AG04449 (cell line): ENCODE measurements around the gene ACP7.

Experiments
- CTCF ChIA-PET: fragments of 350-600 bp; formaldehyde crosslinking; extraction: SDS; loops from one replicate; lab custom pipeline; 2021; ENCODE audit warnings: antibody characterized with exemption; lab: Yijun Ruan, JAX
- POLR2A ChIA-PET: fragments of 400-600, 350-600 bp; formaldehyde crosslinking; extraction: SDS; loops from one replicate; lab custom pipeline; 2020; ENCODE audit warnings: antibody characterized with exemption, inconsistent platforms; lab: Yijun Ruan, JAX
- DNase-seq: peaks from one replicate; pipeline ENCODE4 v3.0.0-alpha.2; 2010; ENCODE audit warnings: low read depth, low spot score
- H3K4me3 ChIP-seq: 2 replicates; pipeline ENCODE4 v1.5.1; 2011; ENCODE audit warnings: low read depth, mild to moderate bottlenecking, control low read depth, low read length
- TF ChIP-seq, protein P1 (sequence below): IDR thresholded peaks from one replicate; pipeline ENCODE4 v1.5.1; 2011; ENCODE audit warnings: mild to moderate bottlenecking, moderate library complexity, low read length, control low read depth, inconsistent platforms; ENCODE audit not compliant: insufficient read depth; ENCODE audit errors: missing control alignments

Gene ACP7

GRCh38 chr19:39129116-39129515, 44.9 kb downstream of the ACP7 start:
- ChIA-PET POLR2A (interaction anchor here (0.5 to 0.6 kb wide), 2 partner anchors 54 to 55 kb away, joined by 3 read pairs; no protein-coding TSS in a partner anchor), CTCF (interaction anchor here (1.0 to 2.8 kb wide), 3 partner anchors 9 to 199 kb away, joined by 3 to 13 read pairs (median 9); no protein-coding TSS in a partner anchor)
- no peak overlapping the region for H3K4me3 ChIP-seq
- DNase-seq: no peak
- TF ChIP-seq, protein P1, sequence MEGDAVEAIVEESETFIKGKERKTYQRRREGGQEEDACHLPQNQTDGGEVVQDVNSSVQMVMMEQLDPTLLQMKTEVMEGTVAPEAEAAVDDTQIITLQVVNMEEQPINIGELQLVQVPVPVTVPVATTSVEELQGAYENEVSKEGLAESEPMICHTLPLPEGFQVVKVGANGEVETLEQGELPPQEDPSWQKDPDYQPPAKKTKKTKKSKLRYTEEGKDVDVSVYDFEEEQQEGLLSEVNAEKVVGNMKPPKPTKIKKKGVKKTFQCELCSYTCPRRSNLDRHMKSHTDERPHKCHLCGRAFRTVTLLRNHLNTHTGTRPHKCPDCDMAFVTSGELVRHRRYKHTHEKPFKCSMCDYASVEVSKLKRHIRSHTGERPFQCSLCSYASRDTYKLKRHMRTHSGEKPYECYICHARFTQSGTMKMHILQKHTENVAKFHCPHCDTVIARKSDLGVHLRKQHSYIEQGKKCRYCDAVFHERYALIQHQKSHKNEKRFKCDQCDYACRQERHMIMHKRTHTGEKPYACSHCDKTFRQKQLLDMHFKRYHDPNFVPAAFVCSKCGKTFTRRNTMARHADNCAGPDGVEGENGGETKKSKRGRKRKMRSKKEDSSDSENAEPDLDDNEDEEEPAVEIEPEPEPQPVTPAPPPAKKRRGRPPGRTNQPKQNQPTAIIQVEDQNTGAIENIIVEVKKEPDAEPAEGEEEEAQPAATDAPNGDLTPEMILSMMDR: no peak

DNA sequence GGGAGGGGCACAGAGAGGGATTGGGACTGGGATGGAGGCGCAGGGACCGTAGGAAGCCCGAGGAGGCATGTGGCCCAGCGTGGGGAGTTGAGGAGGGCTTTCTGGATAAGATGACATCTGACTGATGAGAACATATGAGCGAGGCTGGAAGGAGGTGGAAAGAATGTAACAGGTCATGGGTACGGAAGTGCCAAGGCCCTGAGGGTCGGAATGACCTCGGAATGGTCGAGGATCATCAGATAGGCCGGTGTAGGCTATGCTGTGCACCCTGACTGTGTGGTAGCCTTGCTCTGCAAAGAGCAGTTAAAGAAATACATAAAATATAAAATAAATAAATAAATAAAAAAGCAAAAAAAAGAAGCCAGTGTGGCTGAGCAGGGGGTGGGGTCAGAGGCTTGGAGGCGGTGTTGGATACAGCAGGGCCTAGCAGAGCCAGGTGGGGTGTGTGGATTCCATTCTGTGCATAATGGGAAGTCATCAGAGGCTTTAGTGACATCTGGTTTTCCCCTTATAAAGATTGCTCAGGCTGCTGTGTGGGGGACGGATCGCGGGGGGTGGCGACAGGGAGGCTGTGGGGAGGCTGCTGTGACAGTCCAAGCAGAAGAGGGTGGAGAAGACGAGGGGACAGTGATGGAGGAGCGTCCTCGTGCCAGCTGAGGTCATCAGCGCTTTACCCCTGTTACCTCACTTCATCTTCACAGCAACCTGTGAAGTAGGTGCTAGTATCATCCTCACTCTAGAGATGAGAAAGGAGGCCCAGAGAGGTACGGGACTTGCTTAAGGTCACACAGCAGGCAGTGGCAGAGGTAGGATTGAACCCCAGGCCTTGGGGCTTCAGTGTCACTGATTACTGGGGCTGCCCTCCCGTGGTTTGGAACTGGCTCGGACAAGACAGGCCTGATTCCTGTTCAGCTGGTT, 46.4 kb downstream of the ACP7 start:
- no peak for DNase-seq
- ChIA-PET CTCF (no interaction called here), POLR2A (no interaction called here)
- TF ChIP-seq, protein P1: no peak
- no peak overlapping the region for H3K4me3 ChIP-seq

DNA sequence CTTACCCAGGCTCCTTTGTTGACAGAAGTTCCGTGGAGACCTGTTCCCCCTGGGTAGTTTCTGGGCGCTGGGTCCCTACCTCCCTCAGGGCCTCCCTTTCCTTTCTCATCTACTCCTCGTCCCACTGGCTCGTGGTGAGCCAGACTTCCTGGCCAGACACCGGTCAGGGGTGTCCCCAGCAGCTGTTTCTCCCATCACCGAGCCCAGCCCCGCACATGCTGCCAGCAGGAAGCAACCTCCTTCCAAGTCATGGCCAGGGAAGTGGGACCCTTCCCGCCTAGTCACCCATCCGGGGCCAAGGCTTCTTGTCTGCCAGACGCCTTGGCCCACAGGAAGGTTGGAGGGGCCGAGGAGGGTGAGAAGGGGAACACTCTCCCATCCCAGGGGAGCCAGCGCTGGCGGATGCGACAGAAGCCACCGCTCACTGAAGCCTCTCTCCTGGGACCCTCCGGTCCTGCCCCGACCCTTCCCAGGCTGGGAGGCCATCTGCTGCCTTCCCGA, 47.1 kb downstream of the ACP7 start:
- ChIA-PET POLR2A (no interaction called here), CTCF (interaction anchor here (1.1 to 2.1 kb wide), 2 partner anchors 9 to 13 kb away, joined by 3 to 12 read pairs; no protein-coding TSS in a partner anchor)
- TF ChIP-seq, protein P1: no peak
- no peak for DNase-seq
- H3K4me3 ChIP-seq: no peak overlapping the region

GRCh38 chr19:39132344-39132969, 48.3 kb downstream of the ACP7 start:
- no peak overlapping the region for H3K4me3 ChIP-seq
- no peak for DNase-seq
- POLR2A ChIA-PET: no interaction called here
- CTCF ChIA-PET: interaction anchor here (0.5 to 2.1 kb wide), 7 partner anchors 8 to 729 kb away, joined by 3 to 12 read pairs (median 3); partner anchors contain the start of gene FAM98C
- TF ChIP-seq, protein P1: no peak

- TF ChIP-seq, protein P1: no peak
- DNase-seq: no peak
- ChIA-PET CTCF (interaction anchor here (0.8 to 2.1 kb wide), 5 partner anchors 7 to 731 kb away, joined by 3 to 12 read pairs (median 3); partner anchors contain the start of gene FAM98C), POLR2A (no interaction called here)
- no peak overlapping the region for H3K4me3 ChIP-seq
These were observed 49.5 kb downstream of the ACP7 start for GRCh38 chr19:39133431-39134270.
